ENCODE data around the gene ZBTB43. TPM values are rescaled to one million over a fixed set of nuclear protein-coding genes. Genes with fewer than 3 reads are reported as not detected.
A peak's percentile ranks its signal among the peaks of the same experiment; 100 is the strongest.

ZBTB43 gene
- total RNA-seq, 2 donors from 2014 or later: 27.4 to 31.3 TPM

DNA sequence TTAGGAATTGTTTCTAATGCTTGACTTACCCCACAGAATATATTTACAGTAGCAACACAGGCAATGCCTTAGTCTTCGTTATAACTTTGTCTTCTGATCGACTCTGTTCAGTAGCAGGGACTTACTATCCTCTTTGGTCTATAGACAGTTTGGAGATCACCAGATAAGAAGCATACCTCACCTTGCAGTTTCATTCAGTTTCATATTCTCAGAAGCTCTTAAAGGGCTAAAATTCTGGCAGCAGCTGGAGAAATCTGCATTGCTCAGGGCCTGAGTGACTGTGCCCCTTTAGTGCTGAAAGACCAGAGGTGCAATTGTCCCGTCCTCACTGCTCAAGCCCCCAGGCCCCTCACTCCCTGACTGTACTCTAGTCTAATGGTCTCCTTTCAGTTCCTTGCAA is 26.0 kb downstream of the ZBTB43 start:
- H3K27ac Mint-ChIP-seq: no peak overlapping the region
- H3K27me3 Mint-ChIP-seq: no peaks in the 10 kb centered on the region
- H3K9me3 Mint-ChIP-seq: no peaks in the 10 kb centered on the region
- peaks cover 83% of the 10 kb centered on the region for H3K36me3 Mint-ChIP-seq (ENCODE audit: low read depth)
- no peak for ATAC-seq (replicated peaks)
- peaks cover 17% of the 10 kb centered on the region for H3K4me1 Mint-ChIP-seq
- H3K4me3 Mint-ChIP-seq: no peak overlapping the region

DNA sequence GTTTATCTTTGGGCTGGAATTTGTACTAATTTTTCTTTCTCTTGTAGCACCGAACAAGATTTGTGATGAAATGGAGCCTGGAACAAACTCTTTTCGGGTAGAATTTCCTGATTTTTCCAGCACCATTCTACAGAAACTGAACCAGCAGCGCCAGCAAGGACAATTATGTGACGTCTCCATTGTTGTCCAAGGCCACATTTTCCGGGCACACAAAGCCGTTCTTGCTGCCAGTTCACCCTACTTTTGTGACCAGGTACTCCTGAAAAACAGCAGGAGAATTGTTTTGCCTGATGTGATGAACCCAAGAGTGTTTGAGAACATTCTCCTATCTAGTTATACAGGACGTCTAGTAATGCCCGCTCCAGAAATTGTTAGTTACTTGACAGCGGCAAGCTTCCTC is 27.6 kb downstream of the ZBTB43 start:
- no peaks in the 10 kb centered on the region for H3K27me3 Mint-ChIP-seq
- no peak for ATAC-seq (replicated peaks)
- no peak overlapping the region for H3K27ac Mint-ChIP-seq
- H3K9me3 Mint-ChIP-seq: no peaks in the 10 kb centered on the region
- no peak overlapping the region for H3K4me3 Mint-ChIP-seq
- peaks cover 82% of the 10 kb centered on the region for H3K36me3 Mint-ChIP-seq (ENCODE audit: low read depth)
- H3K4me1 Mint-ChIP-seq: peaks cover 16% of the 10 kb centered on the region

DNA sequence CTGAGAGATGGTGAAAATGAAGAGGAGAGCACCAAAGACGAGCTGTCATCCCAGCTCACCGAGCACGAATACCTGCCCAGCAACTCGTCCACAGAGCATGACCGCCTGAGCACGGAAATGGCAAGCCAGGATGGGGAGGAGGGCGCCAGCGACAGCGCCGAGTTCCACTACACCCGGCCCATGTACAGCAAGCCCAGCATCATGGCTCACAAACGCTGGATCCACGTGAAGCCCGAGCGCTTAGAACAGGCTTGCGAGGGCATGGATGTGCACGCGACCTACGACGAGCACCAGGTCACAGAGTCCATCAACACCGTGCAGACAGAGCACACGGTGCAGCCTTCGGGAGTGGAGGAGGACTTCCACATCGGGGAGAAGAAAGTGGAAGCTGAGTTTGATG is 28.2 kb downstream of the ZBTB43 start:
- Mint-ChIP-seq H3K9me3 (no peaks in the 10 kb centered on the region), H3K4me1 (peaks cover 16% of the 10 kb centered on the region)
- no peak for ATAC-seq (replicated peaks)

DNA sequence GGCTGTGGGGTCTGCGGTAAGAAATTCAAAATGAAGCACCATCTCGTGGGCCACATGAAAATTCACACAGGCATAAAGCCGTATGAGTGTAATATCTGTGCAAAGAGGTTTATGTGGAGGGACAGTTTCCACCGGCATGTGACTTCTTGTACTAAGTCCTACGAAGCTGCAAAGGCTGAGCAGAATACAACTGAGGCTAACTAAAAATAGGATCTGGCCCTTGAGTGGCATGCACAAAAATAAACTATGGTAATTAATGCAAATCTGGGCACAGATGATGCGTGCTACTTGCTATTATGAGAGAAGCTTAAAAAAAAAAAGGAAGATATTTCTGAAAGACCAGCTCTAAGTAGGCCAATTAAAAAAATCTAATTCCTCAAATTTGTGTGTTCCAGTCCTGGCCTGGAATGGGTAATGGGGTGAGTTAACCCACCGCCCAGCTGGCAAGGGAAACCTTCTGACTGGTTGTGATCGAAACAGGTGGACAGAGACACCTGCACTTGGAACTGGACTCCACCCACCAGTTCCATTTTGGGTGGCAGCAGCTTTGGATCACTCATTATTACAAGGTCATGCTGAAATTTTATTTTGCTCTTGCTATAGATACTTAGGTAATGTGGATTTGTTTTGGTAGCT is 29.0 kb downstream of the ZBTB43 start:
- ATAC-seq (replicated peaks): no peak
- no peaks in the 10 kb centered on the region for H3K27me3 Mint-ChIP-seq
- no peak overlapping the region for H3K4me3 Mint-ChIP-seq
- H3K9me3 Mint-ChIP-seq: no peaks in the 10 kb centered on the region
- H3K27ac Mint-ChIP-seq: no peak overlapping the region
- H3K4me1 Mint-ChIP-seq: peaks cover 20% of the 10 kb centered on the region
- peaks cover 92% of the 10 kb centered on the region for H3K36me3 Mint-ChIP-seq (ENCODE audit: low read depth)

More for the DNA sequence above, 28.2 kb downstream of the ZBTB43 start:
- H3K4me3 Mint-ChIP-seq: no peak overlapping the region
- peaks cover 87% of the 10 kb centered on the region for H3K36me3 Mint-ChIP-seq (ENCODE audit: low read depth)
- H3K27me3 Mint-ChIP-seq: no peaks in the 10 kb centered on the region
- H3K27ac Mint-ChIP-seq: no peak overlapping the region

DNA sequence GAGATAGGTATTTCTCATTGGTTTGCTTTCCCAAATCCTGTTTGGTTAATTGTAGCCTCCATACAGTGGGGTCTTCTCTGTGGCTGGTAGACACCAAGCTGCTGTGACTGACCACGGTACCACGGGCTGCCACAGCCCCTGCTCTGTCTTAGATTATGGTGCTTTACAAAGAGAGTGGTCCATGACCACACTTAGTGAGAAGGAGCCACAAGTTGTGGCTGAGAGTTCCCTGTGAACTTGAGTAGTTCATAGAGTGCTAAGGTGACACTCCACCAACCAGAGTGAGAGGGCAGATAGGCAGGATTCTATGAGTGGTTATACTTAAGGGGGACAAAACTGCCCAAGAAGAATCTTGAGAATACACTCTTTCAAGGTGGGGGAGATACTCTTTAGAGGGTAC is 29.8 kb downstream of the ZBTB43 start:
- Mint-ChIP-seq H3K27me3 (no peaks in the 10 kb centered on the region), H3K27ac (no peak overlapping the region), H3K4me1 (peaks cover 22% of the 10 kb centered on the region), H3K4me3 (no peak overlapping the region), H3K9me3 (no peaks in the 10 kb centered on the region), H3K36me3 (ENCODE audit: low read depth) (peaks cover 88% of the 10 kb centered on the region)
- no peak for ATAC-seq (replicated peaks)

DNA sequence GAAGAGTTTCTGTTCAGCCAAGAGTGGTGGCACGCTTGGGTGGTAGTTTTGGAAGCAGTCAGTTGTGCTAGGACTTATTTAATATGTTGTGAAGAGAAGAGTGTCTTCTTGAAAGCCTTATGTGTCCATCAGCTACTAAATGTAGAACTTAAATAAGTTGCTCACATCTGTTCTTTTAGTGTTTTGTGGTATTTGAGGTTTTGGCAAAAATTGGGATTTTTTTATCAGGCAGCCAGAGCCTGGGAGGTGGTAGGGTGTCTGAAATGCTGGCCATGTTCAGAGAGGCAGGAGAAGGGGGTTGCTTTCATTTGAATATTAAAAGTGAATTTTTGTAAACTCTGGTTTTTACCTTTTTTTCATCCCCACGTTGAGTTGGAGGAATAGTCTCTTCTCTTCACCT is 31.4 kb downstream of the ZBTB43 start:
- no peak for ATAC-seq (replicated peaks)

DNA sequence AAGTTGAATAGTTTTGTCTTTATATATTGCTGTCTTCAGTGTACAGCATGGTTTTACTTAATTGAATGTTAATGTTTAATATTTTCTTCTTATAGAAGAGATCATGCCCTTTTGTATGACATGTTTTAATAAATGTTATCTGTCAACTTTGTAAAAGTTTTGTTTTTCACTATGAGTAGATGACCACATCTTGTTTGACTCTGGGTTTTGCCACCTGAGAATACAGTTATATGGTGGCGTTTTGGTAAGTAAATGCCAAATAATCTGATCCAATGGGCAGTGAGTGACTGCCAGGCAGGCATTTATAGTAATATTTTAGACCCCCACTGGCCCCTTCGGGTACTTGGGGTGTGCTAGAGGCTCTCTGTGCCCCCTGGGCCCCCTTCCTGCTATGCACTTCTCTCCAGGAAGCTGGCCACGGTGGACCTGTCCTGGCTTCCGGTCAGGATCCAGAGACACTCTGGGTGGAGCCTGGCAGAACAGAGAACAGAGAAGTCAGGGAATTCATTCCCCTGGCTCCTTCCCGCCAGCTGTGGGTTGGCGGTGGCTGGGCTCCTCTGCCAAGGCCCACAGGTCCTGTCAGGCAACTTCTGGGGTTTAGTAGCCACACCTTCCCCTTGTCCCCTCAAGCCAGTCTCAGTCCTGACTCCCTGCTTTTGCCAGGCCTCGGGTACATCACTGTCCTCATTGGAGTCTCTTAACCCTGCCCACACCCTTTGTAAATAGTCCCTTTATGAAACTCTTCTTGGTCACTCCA is 33.4 kb downstream of the ZBTB43 start:
- H3K27me3 Mint-ChIP-seq: no peaks in the 10 kb centered on the region
- H3K4me3 Mint-ChIP-seq: no peak overlapping the region
- peaks cover 56% of the 10 kb centered on the region for H3K36me3 Mint-ChIP-seq (ENCODE audit: low read depth)
- peaks cover 22% of the 10 kb centered on the region for H3K4me1 Mint-ChIP-seq
- H3K9me3 Mint-ChIP-seq: no peaks in the 10 kb centered on the region
- peak overlapping the region; percentile 86 for H3K27ac Mint-ChIP-seq
- ATAC-seq (replicated peaks): peak; percentile 62

More for the DNA sequence above, 31.4 kb downstream of the ZBTB43 start:
- H3K9me3 Mint-ChIP-seq: no peaks in the 10 kb centered on the region
- H3K4me1 Mint-ChIP-seq: peaks cover 22% of the 10 kb centered on the region
- no peak overlapping the region for H3K27ac Mint-ChIP-seq
- H3K4me3 Mint-ChIP-seq: no peak overlapping the region
- H3K27me3 Mint-ChIP-seq: no peaks in the 10 kb centered on the region
- H3K36me3 Mint-ChIP-seq (ENCODE audit: low read depth): peaks cover 76% of the 10 kb centered on the region

DNA sequence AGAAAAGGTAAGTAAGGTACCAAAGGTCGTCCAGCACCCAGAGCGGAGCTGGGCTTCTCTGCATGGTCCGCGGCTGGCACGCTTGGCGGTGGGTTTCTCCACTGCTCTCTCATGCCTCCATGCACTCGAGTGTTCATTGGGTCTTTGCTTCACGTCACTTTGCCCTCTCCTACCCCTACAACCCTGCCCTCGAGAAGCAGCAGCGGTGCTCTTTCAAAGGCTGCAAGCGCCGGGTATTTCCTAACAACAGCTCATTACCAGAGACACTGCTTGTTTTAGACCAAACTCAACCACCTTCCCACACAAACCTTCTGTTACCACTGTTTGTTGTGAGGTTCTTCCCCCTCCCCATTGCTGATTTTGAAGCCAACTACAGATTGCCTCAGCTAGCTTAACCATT is 34.1 kb downstream of the ZBTB43 start:
- H3K4me1 Mint-ChIP-seq: peaks cover 22% of the 10 kb centered on the region
- no peaks in the 10 kb centered on the region for H3K9me3 Mint-ChIP-seq
- H3K27ac Mint-ChIP-seq: peak overlapping the region; percentile 86
- H3K4me3 Mint-ChIP-seq: no peak overlapping the region
- peaks cover 50% of the 10 kb centered on the region for H3K36me3 Mint-ChIP-seq (ENCODE audit: low read depth)
- peak; percentile 52 for ATAC-seq (replicated peaks)
- H3K27me3 Mint-ChIP-seq: no peaks in the 10 kb centered on the region

DNA sequence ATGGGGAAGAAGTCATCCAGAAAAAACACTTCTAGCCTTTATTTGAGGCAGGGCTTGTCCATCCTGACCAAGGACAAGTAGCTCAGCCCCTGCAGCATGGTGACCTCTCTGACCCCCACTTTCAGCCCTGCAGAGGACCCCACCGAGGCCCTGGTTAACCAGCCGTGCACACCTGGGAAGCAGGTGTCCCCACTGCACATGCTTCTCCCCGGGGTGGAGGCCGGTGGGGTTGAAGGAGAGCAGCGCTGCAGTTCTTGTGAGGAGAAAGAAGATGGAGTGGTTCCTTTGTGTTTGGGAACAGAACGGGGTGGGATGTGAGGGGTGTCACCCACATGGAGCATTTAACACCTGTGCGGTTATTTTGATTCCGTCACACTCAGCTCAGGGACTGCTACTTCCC is 34.5 kb downstream of the ZBTB43 start:
- H3K4me3 Mint-ChIP-seq: no peak overlapping the region
- no peaks in the 10 kb centered on the region for H3K9me3 Mint-ChIP-seq
- peaks cover 22% of the 10 kb centered on the region for H3K4me1 Mint-ChIP-seq
- H3K27ac Mint-ChIP-seq: peak overlapping the region; percentile 86
- no peak for ATAC-seq (replicated peaks)
- no peaks in the 10 kb centered on the region for H3K27me3 Mint-ChIP-seq
- H3K36me3 Mint-ChIP-seq (ENCODE audit: low read depth): peaks cover 46% of the 10 kb centered on the region

DNA sequence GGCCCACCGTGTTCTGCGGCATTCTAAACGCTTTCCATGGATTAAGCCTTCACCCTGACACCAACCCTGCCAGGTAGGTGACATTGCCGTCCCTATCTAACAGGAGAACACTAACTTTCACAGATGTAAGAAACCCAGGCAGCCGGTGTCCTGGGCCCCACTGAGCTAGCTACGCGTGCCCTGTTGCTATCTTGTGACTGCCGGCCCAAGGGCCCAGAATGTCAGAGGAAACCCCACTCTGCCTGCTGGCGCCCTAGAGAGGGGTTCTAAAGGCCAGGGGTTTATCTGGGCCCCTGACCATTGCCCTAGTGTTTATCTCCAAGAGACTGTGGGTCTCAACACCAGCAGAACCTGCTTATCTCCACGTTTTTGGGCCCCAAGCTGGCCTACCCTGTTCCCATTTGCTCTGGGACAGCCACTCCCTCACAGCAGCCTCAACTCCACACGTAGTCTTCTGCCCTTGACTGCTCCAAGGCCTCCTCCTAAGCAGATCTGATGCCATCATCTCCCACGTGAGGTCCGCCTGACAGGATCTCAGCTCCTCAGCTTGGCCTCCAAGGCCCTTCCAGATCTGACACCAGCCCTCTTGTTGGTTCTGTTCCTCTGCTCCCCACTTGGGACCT is 37.5 kb downstream of the ZBTB43 start:
- Mint-ChIP-seq H3K9me3 (no peaks in the 10 kb centered on the region), H3K4me3 (no peak overlapping the region), H3K36me3 (ENCODE audit: low read depth) (peaks cover 18% of the 10 kb centered on the region), H3K27me3 (no peaks in the 10 kb centered on the region), H3K4me1 (peaks cover 9% of the 10 kb centered on the region), H3K27ac (no peak overlapping the region)
- no peak for ATAC-seq (replicated peaks)

DNA sequence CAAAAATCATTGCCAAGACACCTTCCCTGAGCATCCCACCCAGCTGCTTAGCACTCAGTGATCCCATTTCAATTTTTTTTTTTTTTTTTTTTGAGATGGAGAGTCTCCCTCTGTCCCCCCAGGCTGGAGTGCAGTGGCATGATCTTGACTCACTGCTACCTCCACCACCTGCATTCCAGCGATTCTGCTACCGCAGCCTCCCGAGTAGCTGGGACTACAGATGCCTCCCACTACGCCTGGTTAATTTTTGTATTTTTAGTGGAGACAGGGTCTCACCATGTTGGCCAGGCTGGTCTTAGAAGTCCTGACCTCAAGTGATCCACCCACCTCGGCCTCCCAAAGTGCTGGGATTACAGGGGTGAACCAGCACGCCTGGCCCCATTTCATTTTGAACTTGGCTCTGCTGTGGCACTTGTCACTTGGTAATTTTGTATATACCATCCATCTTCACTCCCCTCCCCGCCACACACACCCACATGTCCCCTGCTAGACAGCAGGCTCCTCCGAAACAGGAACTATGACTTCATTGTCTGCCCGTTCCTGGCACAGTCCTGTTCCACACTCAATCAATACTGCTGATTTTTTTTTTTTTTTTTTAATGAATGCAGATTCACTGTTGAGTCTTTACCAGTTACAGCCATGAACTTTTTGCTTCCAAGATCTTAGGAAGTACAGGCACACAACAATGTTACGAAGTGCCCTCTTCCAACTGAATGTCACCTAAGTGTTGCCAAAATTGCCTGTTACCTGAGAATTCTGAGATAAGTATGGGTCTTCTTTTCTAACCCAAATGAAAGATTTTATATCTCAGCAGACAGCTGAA is 38.3 kb downstream of the ZBTB43 start:
- no peaks in the 10 kb centered on the region for H3K9me3 Mint-ChIP-seq
- H3K27me3 Mint-ChIP-seq: peaks cover 1% of the 10 kb centered on the region
- H3K4me3 Mint-ChIP-seq: no peak overlapping the region
- no peak overlapping the region for H3K27ac Mint-ChIP-seq
- H3K4me1 Mint-ChIP-seq: peaks cover 9% of the 10 kb centered on the region
- peaks cover 12% of the 10 kb centered on the region for H3K36me3 Mint-ChIP-seq (ENCODE audit: low read depth)
- peak; percentile 45 for ATAC-seq (replicated peaks)

DNA sequence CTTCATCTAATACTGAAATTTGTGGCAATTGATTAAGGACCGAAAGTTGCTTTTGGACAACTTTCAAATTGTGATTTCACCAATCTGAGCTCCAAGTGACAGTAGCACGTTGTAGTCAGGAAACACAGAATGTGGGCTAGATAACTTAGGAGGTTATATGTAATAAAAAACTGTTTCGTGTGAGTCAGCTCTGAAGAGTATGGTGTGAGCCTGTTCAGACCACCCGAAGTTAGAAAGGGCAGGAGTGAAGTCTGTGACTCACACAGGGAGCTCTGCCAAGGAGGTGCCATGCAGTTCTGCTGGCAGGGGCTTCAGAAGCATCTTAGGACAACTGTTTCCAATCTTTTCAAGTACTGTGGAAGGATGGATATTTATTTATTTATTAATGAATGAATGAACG is 39.2 kb downstream of the ZBTB43 start:
- Mint-ChIP-seq H3K9me3 (no peaks in the 10 kb centered on the region), H3K4me1 (peaks cover 3% of the 10 kb centered on the region), H3K4me3 (no peak overlapping the region), H3K36me3 (ENCODE audit: low read depth) (peaks cover 3% of the 10 kb centered on the region), H3K27me3 (peaks cover 4% of the 10 kb centered on the region), H3K27ac (no peak overlapping the region)
- no peak for ATAC-seq (replicated peaks)

DNA sequence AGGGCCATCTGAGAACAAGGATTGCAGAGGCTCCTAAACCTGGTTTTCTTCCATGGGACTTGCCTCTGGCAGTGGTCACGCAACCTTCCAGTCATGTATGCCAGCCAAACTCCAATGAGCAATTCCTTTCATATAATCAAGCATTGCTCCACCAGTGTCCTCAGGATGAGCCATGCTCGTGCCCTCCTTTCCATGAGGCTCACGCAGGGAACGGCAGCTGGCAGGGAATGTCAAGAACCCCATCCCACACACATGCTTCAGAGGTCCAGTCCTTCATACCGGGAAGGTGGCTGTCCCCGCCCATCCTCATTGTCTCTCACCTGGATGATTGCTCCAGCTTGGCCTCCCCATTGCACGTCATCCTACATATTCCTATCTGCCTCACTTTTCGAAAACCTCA is 42.2 kb downstream of the ZBTB43 start:
- Mint-ChIP-seq H3K4me3 (no peak overlapping the region), H3K36me3 (ENCODE audit: low read depth) (no peaks in the 10 kb centered on the region), H3K27me3 (peaks cover 13% of the 10 kb centered on the region), H3K9me3 (no peaks in the 10 kb centered on the region), H3K27ac (no peak overlapping the region), H3K4me1 (no peaks in the 10 kb centered on the region)
- no peak for ATAC-seq (replicated peaks)

DNA sequence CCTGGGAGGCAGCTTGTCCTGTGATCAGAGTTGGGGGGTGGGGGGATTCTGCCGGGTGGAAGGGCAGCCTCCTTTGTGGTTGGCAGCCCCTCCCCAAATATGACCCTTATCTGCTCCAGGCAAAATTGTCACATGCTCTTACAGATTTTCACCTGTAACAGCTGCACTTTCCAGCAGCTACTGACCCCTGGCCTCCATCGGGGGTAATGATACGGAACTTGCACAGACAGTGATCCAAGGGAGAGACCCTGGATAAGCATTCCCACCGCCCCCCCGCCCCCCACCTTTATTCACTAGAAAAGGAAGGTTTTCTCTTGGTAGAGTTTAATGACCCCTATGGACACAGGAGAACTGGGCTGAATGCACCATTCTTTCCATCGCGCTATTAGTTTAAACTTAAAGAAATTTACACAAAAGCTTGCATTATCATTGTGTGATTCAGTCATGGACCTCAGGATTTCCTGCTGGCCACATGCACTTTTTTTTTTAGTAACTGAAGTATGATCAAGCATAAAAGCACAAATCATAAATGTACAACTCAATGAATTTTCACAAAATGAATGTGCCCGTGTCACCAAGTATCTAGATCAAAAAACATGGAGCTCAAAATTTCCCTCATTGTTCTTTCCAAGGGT is 44.9 kb downstream of the ZBTB43 start:
- Mint-ChIP-seq H3K4me3 (no peak overlapping the region), H3K36me3 (ENCODE audit: low read depth) (no peaks in the 10 kb centered on the region), H3K4me1 (no peaks in the 10 kb centered on the region), H3K9me3 (no peaks in the 10 kb centered on the region), H3K27ac (no peak overlapping the region), H3K27me3 (peaks cover 24% of the 10 kb centered on the region)
- no peak for ATAC-seq (replicated peaks)
